H1 (cell line): ENCODE measurements around the gene CYP2W1. TPM values are rescaled to one million over a fixed set of nuclear protein-coding genes. Genes with fewer than 3 reads are reported as not detected.
A peak's percentile ranks its signal among the peaks of the same experiment; 100 is the strongest.

Experiments used
- CTCF ChIP-seq, 3 experiments: IDR thresholded peaks; 1 replicate in 2 of 3; 2 replicates in 1 of 3; pipeline versions ENCODE4 v1.5.1 to v1.6.1; 2011; ENCODE audit warnings: low read length in 3 of 3, mild to moderate bottlenecking in 3 of 3, inconsistent platforms in 2 of 3, low read depth in 1 of 3, moderate library complexity in 1 of 3; ENCODE audit not compliant: insufficient read depth in 1 of 3; ENCODE audit errors: control extremely low read depth in 1 of 3
- EZH2 ChIP-seq: fragments of 200-600 bp; sonication (generic); IDR thresholded peaks from 2 replicates; pipeline ENCODE4 v1.7.1; 2012; ENCODE audit warnings: low read depth, mild to moderate bottlenecking, moderate library complexity, low read length, inconsistent platforms; ENCODE audit not compliant: severe bottlenecking
- GABPA ChIP-seq: IDR thresholded peaks from 2 replicates; pipeline ENCODE4 v1.6.1; 2011; ENCODE audit warnings: mild to moderate bottlenecking, low read length, moderate library complexity, borderline replicate concordance; ENCODE audit not compliant: insufficient read depth
- ZNF274 ChIP-seq: IDR thresholded peaks from 2 replicates; pipeline ENCODE4 v1.7.0; 2012; ENCODE audit warnings: low read length, borderline replicate concordance; ENCODE audit errors: extremely low read depth
- polyA plus RNA-seq, 7 experiments: library from polyadenylated mRNA; depleted of rRNA in 3 of 7; stranded (reverse) in 5 of 7; unstranded in 2 of 7; fragments of >200 nt in 5 of 7; fragments of 200-250 nt in 2 of 7; gene quantifications; 1 replicate in 5 of 7; 2 replicates in 1 of 7; 4 replicates in 1 of 7; pipeline versions ENCODE4 v1.2.1 to v1.2.3, GENCODE V29; 2011 to 2013; ENCODE audit warnings: missing spikeins in 2 of 7, mixed read lengths in 2 of 7
- total RNA-seq: library from RNA; stranded (reverse); fragmentation: NEBNext Ultra II Directional; extraction: Animal tissue kit (Norgen Biotek cat#: 25700); gene quantifications from 2 replicates; pipeline ENCODE4 v1.2.1, GENCODE V29; 2021

Gene CYP2W1
- total and polyA plus RNA-seq, 2 of the 8 experiments (the other 6 are each of a cell fraction or from before 2014, with no cell fraction given), result not detected

GRCh38 chr7:997404-998395, 14.7 kb downstream of the CYP2W1 start (continued):
- TF ChIP-seq CTCF (IDR thresholded peaks at IDR 0.05; ENCODE audit: control extremely low read depth in 1 of 3, insufficient read depth in 1 of 3, low read depth in 1 of 3, low read length in 3 of 3), result peak in 2 of 3 experiments; percentile 29 to 33; a peak in 2 of 4 replicates
- TF ChIP-seq GABPA, result 0 out of 2 replicates have a peak, but pooled peaks have one; percentile 58
- TF ChIP-seq EZH2, result no peak
- no peak for TF ChIP-seq ZNF274
